Ovary (tissue), 9 donors: ENCODE results near the gene MASP1. TPM values are rescaled to one million over a fixed set of nuclear protein-coding genes. Genes with fewer than 3 reads are reported as not detected.

ENCODE experiments used
- DNase-seq, 5 donors: peaks; one replicate each; pipeline ENCODE4 v3.0.0-alpha.2; 2019 to 2020
- H3K27ac ChIP-seq, 2 donors: fragments of 200-600 bp; one replicate each; pipeline versions ENCODE4 v1.5.1 to v1.8.0; 2019 to 2022
- H3K27me3 ChIP-seq: fragments of 200-600 bp; one replicate; pipeline ENCODE4 v1.8.0; 2022
- H3K36me3 ChIP-seq: fragments of 200-600 bp; sonication (generic); one replicate; pipeline ENCODE4 v1.5.1; 2019
- H3K4me1 ChIP-seq: one replicate; pipeline ENCODE4 v1.8.1; 2013; ENCODE audit warnings: mild to moderate bottlenecking, moderate library complexity; ENCODE audit not compliant: insufficient read depth
- H3K4me3 ChIP-seq: fragments of 200-600 bp; sonication (generic); one replicate; pipeline ENCODE4 v1.5.1; 2017
- H3K9me3 ChIP-seq, 2 donors: fragments of 200-600 bp in 1 of 2; sonication (generic) in 1 of 2; one replicate each; pipeline versions ENCODE4 v1.5.1 to v1.8.1; 2013 to 2019; ENCODE audit warnings: mild to moderate bottlenecking in 1 of 2, moderate library complexity in 1 of 2
- CTCF ChIP-seq, 3 donors: fragments of 450-650 bp in 2 of 3; fragments of 200-600 bp in 1 of 3; IDR thresholded peaks; one replicate each; pipeline versions ENCODE4 v1.5.1 to v1.8.0; 2016 to 2022; ENCODE audit warnings: antibody characterized with exemption in 3 of 3, mild to moderate bottlenecking in 1 of 3
- EP300 ChIP-seq: sonication (generic); formaldehyde crosslinking; IDR thresholded peaks from one replicate; pipeline ENCODE4 v1.6.1; 2017; ENCODE audit warnings: antibody characterized with exemption
- POLR2A ChIP-seq: fragments of 450-650 bp; IDR thresholded peaks from one replicate; pipeline ENCODE4 v1.6.1; 2017; ENCODE audit warnings: antibody characterized with exemption, mild to moderate bottlenecking, moderate library complexity
- WGBS, 3 donors: extraction: QIAGEN DNeasy Blood & Tissue Kit in 1 of 3; methylation state at CpG; one replicate each; pipeline versions ENCODE4 v1.1.5 to v1.1.7; 2013 to 2017; 5-methylcytosine and 5-hydroxymethylcytosine counted together
- intact Hi-C, 4 donors: fragments of 100-400 bp; cut with DNase I; formaldehyde crosslinking; loops; one replicate each; pipeline versions ENCODE4 v1.11.0 to v1.15.1; 2022 to 2023
- polyA plus RNA-seq, 2 donors: library from polyadenylated mRNA; stranded (reverse); fragments of 200-250 nt in 1 of 2; fragments of 350-450 nt in 1 of 2; fragmentation: Illumina TruSeq in 1 of 2; extraction: RNeasy Lipid Tissue Mini Kit (QIAGEN cat#74804) in 1 of 2; gene quantifications; one replicate each; pipeline ENCODE4 v1.2.3, GENCODE V29; 2013 to 2014
- total RNA-seq, 7 donors: library from RNA; depleted of rRNA in 2 of 7; stranded (reverse); fragments of >200 nt in 2 of 7; fragmentation: NEBNext Ultra II Directional in 3 of 7; extraction: Animal tissue kit (Norgen Biotek cat#: 25700) in 3 of 7; gene quantifications; one replicate each; pipeline versions ENCODE4 v1.1.0 to v1.2.4, GENCODE V29; 2016 to 2023
- donor health status: DM: no; HTN: no; CAD: no; lungs with moderate emphysema.
- donor health status: DM: no; HTN: no; CAD: no.
- donor health status: Bipolar disorder and iron deficiency.
- donor health status: DM: yes; HTN: yes; CAD: no.
- donor health status: DM: no; HTN: no; CAD: no.
- donor health status: DM: yes; HTN: yes; CAD: no.

MASP1 gene
- total and polyA plus RNA-seq, 9 donors: 0.40 to 19.5 (median 4.4) TPM

GRCh38 chr3:187328691-187329090, 37.2 kb upstream of the MASP1 start:
- Histone ChIP-seq H3K4me1 (no peaks in the 10 kb centered on the region), H3K9me3 (no peaks in the 10 kb centered on the region), H3K4me3 (no peak overlapping the region), H3K27me3 (no peaks in the 10 kb centered on the region), H3K36me3 (no peaks in the 10 kb centered on the region), H3K27ac (no peak overlapping the region)
- no peak for DNase-seq
- TF ChIP-seq POLR2A (no peak), EP300 (no peak), CTCF (IDR thresholded peaks at IDR 0.05) (no peak)
- intact Hi-C loops: no loop called here
- 89 to 94% (median 93%) methylated on average over 3 of the region's 3 CpGs for WGBS, 3 donors

- TF ChIP-seq EP300 (no peak), CTCF (IDR thresholded peaks at IDR 0.05) (no peak), POLR2A (no peak)
- Histone ChIP-seq H3K27me3 (no peaks in the 10 kb centered on the region), H3K4me1 (no peaks in the 10 kb centered on the region), H3K4me3 (no peak overlapping the region), H3K27ac (no peak overlapping the region), H3K9me3 (no peaks in the 10 kb centered on the region), H3K36me3 (no peaks in the 10 kb centered on the region)
- intact Hi-C loops: no loop called here
- 87 to 98% (median 88%) methylated on average over 2 of the region's 2 CpGs for WGBS, 3 donors
- DNase-seq: no peak
These were observed 36.3 kb upstream of the MASP1 start for GRCh38 chr3:187327845-187328244.

GRCh38 chr3:187325632-187326031, 34.1 kb upstream of the MASP1 start:
- Histone ChIP-seq H3K36me3 (no peaks in the 10 kb centered on the region), H3K4me1 (no peaks in the 10 kb centered on the region), H3K9me3 (no peaks in the 10 kb centered on the region), H3K27ac (no peak overlapping the region), H3K4me3 (no peak overlapping the region), H3K27me3 (no peaks in the 10 kb centered on the region)
- intact Hi-C loops: no loop called here
- TF ChIP-seq CTCF (IDR thresholded peaks at IDR 0.05) (no peak), POLR2A (no peak), EP300 (no peak)
- 75 to 86% (median 77%) methylated on average over 5 of the region's 5 CpGs for WGBS, 3 donors
- DNase-seq: no peak

- H3K27ac ChIP-seq: no peak overlapping the region
- no peak for TF ChIP-seq POLR2A
- TF ChIP-seq CTCF (IDR thresholded peaks at IDR 0.05): no peak
- no peak for TF ChIP-seq EP300
- no peak overlapping the region for H3K4me3 ChIP-seq
- H3K36me3 ChIP-seq: no peaks in the 10 kb centered on the region
- no peak for DNase-seq
- 72 to 91% (median 86%) methylated on average over 3 of the region's 3 CpGs for WGBS, 3 donors
- no peaks in the 10 kb centered on the region for H3K27me3 ChIP-seq
- no peaks in the 10 kb centered on the region for H3K4me1 ChIP-seq
- H3K9me3 ChIP-seq: no peaks in the 10 kb centered on the region
- intact Hi-C loops: no loop called here
These were observed 31.6 kb upstream of the MASP1 start for GRCh38 chr3:187323091-187323490.

GRCh38 chr3:187322291-187322690, 30.8 kb upstream of the MASP1 start:
- Histone ChIP-seq H3K9me3 (no peaks in the 10 kb centered on the region), H3K27ac (no peak overlapping the region), H3K27me3 (no peaks in the 10 kb centered on the region), H3K4me3 (no peak overlapping the region), H3K36me3 (no peaks in the 10 kb centered on the region), H3K4me1 (no peaks in the 10 kb centered on the region)
- 80 to 83% (median 82%) methylated on average over 7 of the region's 7 CpGs for WGBS, 3 donors
- DNase-seq: no peak
- TF ChIP-seq EP300 (no peak), CTCF (IDR thresholded peaks at IDR 0.05) (no peak), POLR2A (no peak)
- intact Hi-C loops: no loop called here
